Transverse colon (tissue), 4 donors: ENCODE results near the gene SCAPER. TPM values are rescaled to one million over a fixed set of nuclear protein-coding genes. Genes with fewer than 3 reads are reported as not detected.

ENCODE experiments used
- DNase-seq: peaks from one replicate; pipeline ENCODE4 v3.0.0-alpha.2; 2019
- H3K27ac ChIP-seq, 4 donors: fragments of 200-600 bp; sonication (generic); 2 replicates each; pipeline ENCODE4 v1.5.1; 2016 to 2018; ENCODE audit warnings: inconsistent platforms in 4 of 4
- H3K27me3 ChIP-seq: fragments of 200-600 bp; sonication (generic); 2 replicates; pipeline ENCODE4 v1.5.1; 2017; ENCODE audit warnings: inconsistent platforms
- H3K36me3 ChIP-seq, 4 donors: fragments of 200-600 bp; sonication (generic); 2 replicates each; pipeline ENCODE4 v1.5.1; 2017 to 2019; ENCODE audit warnings: inconsistent platforms in 4 of 4
- H3K4me1 ChIP-seq, 4 donors: fragments of 200-600 bp; sonication (generic); 2 replicates each; pipeline ENCODE4 v1.5.1; 2017 to 2020; ENCODE audit warnings: inconsistent platforms in 4 of 4
- H3K4me3 ChIP-seq, 4 donors: fragments of 200-600 bp; sonication (generic); 1 replicate in 1 of 4; 2 replicates in 3 of 4; pipeline versions ENCODE4 v1.5.1 to v1.6.1; 2017 to 2019; ENCODE audit warnings: inconsistent platforms in 4 of 4
- H3K9me3 ChIP-seq, 2 donors: fragments of 200-600 bp; sonication (generic); 2 replicates each; pipeline ENCODE4 v1.5.1; 2017 to 2019; ENCODE audit warnings: inconsistent platforms in 2 of 2
- CTCF ChIP-seq, 5 experiments: fragments of 200-600 bp in 3 of 5; fragments of 450-650 bp in 2 of 5; sonication (generic) in 3 of 5; IDR thresholded peaks; 1 replicate in 2 of 5; 2 replicates in 3 of 5; pipeline ENCODE4 v1.5.1; 2016 to 2017; ENCODE audit warnings: antibody characterized with exemption in 5 of 5, inconsistent platforms in 3 of 5, mild to moderate bottlenecking in 2 of 5, moderate library complexity in 1 of 5
- EP300 ChIP-seq: sonication (generic); formaldehyde crosslinking; IDR thresholded peaks from one replicate; pipeline ENCODE4 v1.6.1; 2017; ENCODE audit warnings: antibody characterized with exemption, low read depth
- POLR2A ChIP-seq: fragments of 450-650 bp; IDR thresholded peaks from one replicate; pipeline ENCODE4 v1.6.1; 2016; ENCODE audit warnings: antibody characterized with exemption, mild to moderate bottlenecking, moderate library complexity
- POLR2AphosphoS5 ChIP-seq, 3 donors: sonication (generic); formaldehyde crosslinking; IDR thresholded peaks; one replicate each; pipeline ENCODE4 v1.6.1; 2016; ENCODE audit warnings: antibody characterized with exemption in 3 of 3
- WGBS, 2 donors: methylation state at CpG; one replicate each; pipeline ENCODE4 v1.1.5; 2018; ENCODE audit warnings: low coverage in 1 of 2; 5-methylcytosine and 5-hydroxymethylcytosine counted together
- in situ Hi-C, 4 donors: fragments of 200-750 bp; cut with MboI; loops; one replicate each; pipeline versions ENCODE4 v1.15.0 to v1.15.1; 2017; ENCODE audit warnings: low sequenced_read_pairs in 3 of 4, low pct_ligation_motif_present in 1 of 4, low pct_unique_long_range_greater_than_20kb in 1 of 4
- intact Hi-C: fragments of 100-400 bp; cut with DNase I; formaldehyde crosslinking; loops from one replicate; pipeline ENCODE4 v1.15.1; 2023; ENCODE audit warnings: low total_unique reads
- total RNA-seq, 4 donors: library from RNA; depleted of rRNA; stranded (reverse); fragments of >200 nt; gene quantifications; one replicate each; pipeline ENCODE4 v1.1.0, GENCODE V29; 2016

SCAPER gene
- total RNA-seq, 4 donors from 2014 or later: 31.8 to 121 (median 48.7) TPM

- H3K9me3 ChIP-seq: no peaks in the 10 kb centered on the region
- H3K27ac ChIP-seq: no peak overlapping the region
- no peak for DNase-seq
- intact Hi-C loops (no loop called here), in situ Hi-C loops (no loop called here)
- 89% methylated on average over 2 of the region's 2 CpGs; no CpG with 5 or more reads in 1 of the 2 donors for WGBS, 2 donors
- no peaks in the 10 kb centered on the region for H3K27me3 ChIP-seq
- no peak overlapping the region for H3K4me3 ChIP-seq
- no peaks in the 10 kb centered on the region for H3K4me1 ChIP-seq
- H3K36me3 ChIP-seq: no peaks in the 10 kb centered on the region
- TF ChIP-seq POLR2AphosphoS5 (IDR thresholded peaks at IDR 0.05) (no peak), EP300 (no peak), CTCF (IDR thresholded peaks at IDR 0.05) (no peak), POLR2A (no peak)
Observed at GRCh38 chr15:76418352-76419140, 486.6 kb downstream of the SCAPER start.

GRCh38 chr15:76401285-76401684 is 503.9 kb downstream of the SCAPER start:
- Histone ChIP-seq H3K4me1 (no peaks in the 10 kb centered on the region), H3K27me3 (no peaks in the 10 kb centered on the region), H3K9me3 (no peaks in the 10 kb centered on the region), H3K36me3 (peaks cover 0 to 5% (median 0%) of the 10 kb centered on the region in 4 donors), H3K27ac (no peak overlapping the region), H3K4me3 (no peak overlapping the region)
- 90 to 100% methylated on average over 1 of the region's 1 CpG for WGBS, 2 donors
- intact Hi-C loops (no loop called here), in situ Hi-C loops (no loop called here)
- TF ChIP-seq CTCF (IDR thresholded peaks at IDR 0.05) (no peak), POLR2A (no peak), EP300 (no peak), POLR2AphosphoS5 (IDR thresholded peaks at IDR 0.05) (no peak)
- DNase-seq: no peak

GRCh38 chr15:76398317-76399104 is 506.6 kb downstream of the SCAPER start:
- in situ Hi-C loops (no loop called here), intact Hi-C loops (no loop called here)
- no peak for DNase-seq
- Histone ChIP-seq H3K27ac (no peak overlapping the region), H3K9me3 (no peaks in the 10 kb centered on the region), H3K4me3 (no peak overlapping the region), H3K27me3 (no peaks in the 10 kb centered on the region), H3K4me1 (no peaks in the 10 kb centered on the region), H3K36me3 (peaks cover 0 to 5% (median 0%) of the 10 kb centered on the region in 4 donors)
- 55 to 78% methylated on average over 1 of the region's 1 CpG for WGBS, 2 donors
- no peak for TF ChIP-seq POLR2AphosphoS5 (IDR thresholded peaks at IDR 0.05)
- no peak for TF ChIP-seq POLR2A
- TF ChIP-seq CTCF (IDR thresholded peaks at IDR 0.05): no peak
- TF ChIP-seq EP300: no peak

GRCh38 chr15:76393614-76394013 is 511.5 kb downstream of the SCAPER start:
- H3K27me3 ChIP-seq: no peaks in the 10 kb centered on the region
- H3K4me3 ChIP-seq: no peak overlapping the region
- no peaks in the 10 kb centered on the region for H3K36me3 ChIP-seq
- no peak for DNase-seq
- in situ Hi-C loops (no loop called here), intact Hi-C loops (no loop called here)
- 92% methylated on average over 1 of the region's 1 CpG; no CpG with 5 or more reads in 1 of the 2 donors for WGBS, 2 donors
- no peaks in the 10 kb centered on the region for H3K4me1 ChIP-seq
- H3K9me3 ChIP-seq: no peaks in the 10 kb centered on the region
- H3K27ac ChIP-seq: no peak overlapping the region
- TF ChIP-seq POLR2A: no peak
- TF ChIP-seq EP300: no peak
- TF ChIP-seq POLR2AphosphoS5 (IDR thresholded peaks at IDR 0.05): no peak
- no peak for TF ChIP-seq CTCF (IDR thresholded peaks at IDR 0.05)
